Amygdala (tissue), 56 donors: ENCODE data around the gene FADS2.

Experiments
- DNase-seq, 56 donors: peaks; one replicate each; lab custom pipeline; 2025; lab: John Stamatoyannopoulos, UW

FADS2 gene

DNA sequence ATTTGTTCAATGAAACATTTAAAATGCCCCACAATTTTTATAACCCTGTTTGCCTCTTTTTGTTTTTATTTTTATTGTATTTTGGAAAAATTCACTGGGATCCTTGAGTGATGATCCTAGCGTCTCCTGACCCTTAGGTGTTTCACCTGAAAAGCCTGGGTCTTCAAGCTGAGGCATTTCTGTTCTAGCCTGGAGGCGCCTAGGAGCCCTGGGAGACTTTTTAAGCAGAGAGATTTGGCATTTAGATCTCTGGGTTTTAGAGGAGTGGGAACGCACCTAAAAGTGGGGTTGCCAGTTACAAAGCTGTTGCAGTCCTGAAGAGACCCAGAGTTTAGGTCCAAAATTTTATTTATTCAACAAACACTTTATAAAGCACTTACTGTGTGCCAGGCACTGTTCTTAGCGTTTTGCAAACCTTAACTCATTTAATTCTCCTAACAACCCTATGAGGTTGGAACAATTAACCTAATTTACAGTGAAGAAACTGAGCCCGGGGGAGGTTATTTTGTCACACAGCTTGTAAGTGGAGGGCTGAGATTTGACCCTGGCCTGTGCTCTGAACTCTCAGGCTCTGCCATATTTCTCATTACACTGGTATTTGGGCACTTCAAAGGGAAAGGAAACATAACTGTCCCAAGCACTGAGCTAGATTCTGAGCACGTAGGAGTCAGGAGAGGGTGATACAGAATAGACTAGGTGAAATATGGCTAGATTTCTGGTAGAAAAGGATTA lies 10.5 kb upstream of the FADS2 start:
- DNase-seq: no peak

DNA sequence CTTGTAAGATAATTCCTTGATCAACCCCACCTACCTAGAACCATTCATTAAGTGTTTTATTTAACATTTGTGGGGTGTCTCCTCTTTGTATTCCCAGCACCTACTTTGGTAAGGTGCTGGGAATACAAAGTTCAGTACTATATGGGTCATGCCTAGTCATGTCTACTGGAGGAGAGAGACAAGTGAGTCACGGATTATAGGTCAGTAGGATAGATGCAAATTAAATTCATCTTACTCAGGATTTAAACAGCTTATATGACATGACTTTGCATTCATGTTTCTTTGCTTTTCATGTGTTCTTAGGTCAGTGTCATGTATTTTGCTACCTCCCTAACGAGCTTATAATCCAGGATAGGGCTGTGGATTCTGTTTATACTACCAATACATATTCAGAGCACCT lies 7.9 kb upstream of the FADS2 start:
- DNase-seq: no peak

- DNase-seq: peak in 11 of 56 donors; percentile 35 to 72 (median 52)
These were observed 1.1 kb upstream of the FADS2 start for GRCh38 chr11:61826930-61827570.

DNA sequence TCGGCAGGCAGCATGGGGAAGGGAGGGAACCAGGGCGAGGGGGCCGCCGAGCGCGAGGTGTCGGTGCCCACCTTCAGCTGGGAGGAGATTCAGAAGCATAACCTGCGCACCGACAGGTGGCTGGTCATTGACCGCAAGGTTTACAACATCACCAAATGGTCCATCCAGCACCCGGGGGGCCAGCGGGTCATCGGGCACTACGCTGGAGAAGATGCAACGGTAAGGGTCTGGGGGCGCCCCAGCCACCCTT lies 204 bp downstream of the FADS2 start:
- no peak for DNase-seq

- DNase-seq: peak in 31 of 56 donors; percentile 14 to 66 (median 42)
These were observed 718 bp downstream of the FADS2 start for GRCh38 chr11:61828629-61829407.

- DNase-seq: no peak
These were observed 1.7 kb downstream of the FADS2 start for GRCh38 chr11:61829806-61830205.

- DNase-seq: peak in 1 of 56 donors; percentile 2
These were observed 2.4 kb downstream of the FADS2 start for GRCh38 chr11:61830237-61831105.

- DNase-seq: no peak
These were observed 4.1 kb downstream of the FADS2 start for GRCh38 chr11:61832207-61832606.

DNA sequence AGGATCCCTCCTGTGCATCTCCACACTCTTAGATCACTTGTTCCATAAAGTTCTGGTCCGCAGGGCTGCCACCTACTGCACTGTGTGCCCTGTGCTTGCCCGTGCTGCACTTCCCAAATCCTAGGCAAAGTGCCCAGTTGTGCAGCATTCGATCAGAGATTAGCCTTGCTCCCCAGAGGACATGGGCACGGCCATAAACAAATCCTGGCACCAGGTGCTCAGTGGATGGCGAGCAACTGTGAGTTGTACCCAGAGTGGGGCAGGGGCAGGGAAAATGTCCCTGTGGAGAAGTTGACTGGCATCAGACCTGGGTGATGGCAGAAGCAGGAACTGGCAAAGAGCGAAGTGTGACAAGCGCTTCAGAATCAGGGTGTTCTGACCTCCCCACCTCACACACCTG lies 4.7 kb downstream of the FADS2 start:
- DNase-seq: no peak

DNA sequence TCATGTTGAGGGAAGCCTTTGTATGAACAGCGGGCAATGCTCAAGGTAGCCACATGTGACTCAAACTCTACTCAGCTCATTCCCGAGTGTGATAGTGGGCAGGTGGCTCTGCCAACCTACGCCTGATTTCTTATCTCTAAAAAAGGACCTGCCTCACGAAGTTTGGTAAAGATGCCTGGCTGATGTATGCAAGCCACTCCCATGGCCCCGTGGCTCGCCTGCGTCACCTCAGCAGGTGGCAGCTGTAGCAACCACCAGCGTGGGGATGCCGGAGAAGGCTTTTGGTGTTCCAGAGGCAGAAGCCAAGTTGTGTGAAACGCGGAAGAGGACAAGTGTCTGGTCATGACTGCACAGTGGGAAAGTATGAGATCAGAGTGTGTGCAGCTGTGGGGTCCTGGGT lies 5.4 kb downstream of the FADS2 start:
- DNase-seq: peak in 5 of 56 donors; percentile 7 to 28 (median 18)

GRCh38 chr11:61833926-61834277 lies 5.8 kb downstream of the FADS2 start:
- no peak for DNase-seq

GRCh38 chr11:61834278-61835048 lies 6.4 kb downstream of the FADS2 start:
- peak in 29 of 56 donors; percentile 12 to 58 (median 41) for DNase-seq

- DNase-seq: no peak
These were observed 8.1 kb downstream of the FADS2 start for GRCh38 chr11:61836193-61836592.

DNA sequence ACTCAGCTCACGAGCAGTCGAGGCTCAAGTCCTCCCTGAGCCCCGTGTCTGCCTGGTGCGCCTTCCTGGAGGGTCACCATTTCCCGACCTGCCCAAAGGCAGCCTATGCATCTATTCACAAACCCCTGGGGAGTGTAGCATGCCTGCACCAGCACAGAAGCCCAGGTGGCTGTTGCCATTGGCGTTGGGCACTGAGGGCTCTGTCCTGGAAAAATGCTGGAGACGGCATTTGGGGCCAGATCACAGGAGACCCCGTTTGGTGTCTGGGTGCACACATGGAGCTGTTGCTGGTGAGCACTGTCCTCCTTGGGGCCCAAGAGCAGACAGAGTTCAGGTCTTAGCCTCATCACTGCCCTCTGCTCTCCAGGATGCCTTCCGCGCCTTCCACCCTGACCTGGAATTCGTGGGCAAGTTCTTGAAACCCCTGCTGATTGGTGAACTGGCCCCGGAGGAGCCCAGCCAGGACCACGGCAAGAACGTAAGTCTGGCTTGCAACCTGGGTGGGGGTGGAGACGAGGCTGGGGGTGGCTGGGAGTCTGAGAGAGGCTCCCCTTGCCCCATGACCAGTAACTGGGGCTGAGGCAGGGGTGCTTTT lies 9.4 kb downstream of the FADS2 start:
- DNase-seq: no peak

DNA sequence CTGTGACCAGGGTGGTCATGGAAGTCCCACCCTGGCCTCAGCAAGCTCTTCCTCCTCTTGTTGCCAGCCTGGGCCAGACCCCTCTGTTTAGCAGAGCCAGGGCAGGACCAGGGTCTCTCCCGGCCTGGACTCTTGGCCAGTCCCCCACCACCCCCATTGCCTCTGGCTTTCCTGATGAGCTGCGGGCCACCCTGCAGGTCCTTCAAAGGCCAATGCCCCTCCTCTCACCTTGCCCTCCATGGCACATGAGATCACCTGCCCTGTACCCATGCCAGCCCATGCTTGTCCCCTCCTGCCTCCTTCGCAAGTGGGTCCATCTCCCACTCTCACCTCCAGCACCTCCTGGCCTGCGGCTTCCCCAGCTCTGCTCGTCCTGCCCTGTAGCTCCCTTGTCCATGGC lies 10.4 kb downstream of the FADS2 start:
- no peak for DNase-seq

DNA sequence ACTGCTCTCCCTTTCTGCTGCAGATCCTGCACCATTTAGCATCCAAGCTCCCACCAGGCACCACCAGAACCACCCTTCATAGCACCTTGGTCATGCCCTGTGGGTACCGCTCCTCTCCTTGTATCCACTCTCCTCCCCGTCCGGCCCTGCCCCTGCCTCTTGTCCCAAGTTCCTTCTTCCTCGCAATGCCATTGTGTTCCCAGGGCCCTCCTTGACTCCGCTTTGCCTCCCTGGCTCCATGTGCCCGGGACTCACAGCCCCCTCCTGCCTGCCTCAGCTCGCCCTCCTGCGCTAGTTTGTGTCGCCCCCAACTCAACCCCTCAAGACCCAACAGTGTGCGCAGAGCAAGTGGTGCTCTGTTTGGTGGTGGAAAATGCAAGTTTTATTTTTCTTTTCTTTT lies 10.8 kb downstream of the FADS2 start:
- DNase-seq: no peak

DNA sequence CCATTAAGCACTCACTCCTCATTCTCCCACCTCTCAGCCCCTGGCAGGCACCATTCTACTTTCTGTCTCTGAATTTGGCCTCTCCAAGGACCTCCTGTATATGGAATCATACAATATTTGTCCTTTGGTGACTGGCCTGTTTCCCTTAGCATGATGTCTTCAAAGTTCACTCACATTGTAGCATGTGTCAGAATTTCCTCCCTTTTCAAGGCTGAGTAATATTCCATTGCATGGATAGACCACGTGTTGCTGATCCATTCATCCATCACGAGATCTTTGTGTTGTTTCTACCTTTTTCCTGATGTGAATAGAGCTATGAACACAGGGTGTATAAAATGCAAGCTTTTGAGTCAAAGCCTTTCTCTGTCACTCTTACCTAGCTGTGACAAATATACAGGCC lies 11.6 kb downstream of the FADS2 start:
- no peak for DNase-seq

DNA sequence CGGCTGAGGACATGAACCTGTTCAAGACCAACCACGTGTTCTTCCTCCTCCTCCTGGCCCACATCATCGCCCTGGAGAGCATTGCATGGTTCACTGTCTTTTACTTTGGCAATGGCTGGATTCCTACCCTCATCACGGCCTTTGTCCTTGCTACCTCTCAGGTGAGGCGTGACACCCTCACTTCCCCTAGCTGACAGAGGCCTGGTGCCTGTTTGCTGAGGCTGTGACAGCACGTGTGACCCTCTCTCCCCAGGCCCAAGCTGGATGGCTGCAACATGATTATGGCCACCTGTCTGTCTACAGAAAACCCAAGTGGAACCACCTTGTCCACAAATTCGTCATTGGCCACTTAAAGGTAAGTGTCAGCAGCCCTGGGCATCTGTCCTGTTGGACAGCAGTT lies 12.3 kb downstream of the FADS2 start:
- DNase-seq: no peak

DNA sequence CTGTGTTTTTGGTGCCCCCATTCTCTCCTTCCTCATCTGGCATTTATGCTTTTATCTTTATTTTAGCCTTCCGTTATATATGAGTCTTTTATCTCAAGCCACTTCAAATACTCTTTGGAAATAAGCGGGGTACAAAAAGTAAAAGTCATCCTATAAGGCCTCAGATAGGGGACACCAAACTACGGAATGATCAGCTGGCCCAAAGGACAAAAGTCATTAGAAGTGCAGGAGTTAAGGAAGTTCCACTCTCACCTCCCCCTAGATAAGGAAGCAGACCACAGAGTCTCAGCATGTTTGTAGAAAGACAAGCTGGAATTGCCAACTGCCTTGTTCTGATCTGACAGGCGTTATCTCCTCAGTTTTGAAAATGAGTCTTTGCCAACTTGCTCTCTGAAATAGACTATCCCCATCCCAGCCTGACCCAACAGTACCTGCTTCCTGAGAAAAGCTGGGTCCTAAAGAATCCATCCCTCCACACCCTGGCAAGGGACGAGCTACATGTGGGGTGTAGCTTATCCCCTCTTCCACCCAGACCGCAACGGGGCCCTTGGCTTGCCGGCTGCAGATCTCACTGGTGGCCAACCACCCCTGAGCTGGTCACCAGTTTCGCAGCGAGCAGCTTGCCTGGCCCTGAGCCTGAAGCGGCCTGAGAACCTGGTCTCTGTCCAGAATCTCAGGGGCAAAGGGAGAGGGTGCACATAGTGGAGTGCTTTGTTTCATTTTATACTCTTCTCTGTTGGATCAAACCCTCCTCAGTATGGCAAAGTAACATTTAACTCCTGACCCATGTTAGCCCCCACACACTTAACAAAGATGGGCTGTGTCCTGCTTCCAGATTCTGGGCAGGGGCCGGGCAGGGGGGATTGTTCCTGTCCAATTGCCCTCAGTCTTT lies 13.8 kb downstream of the FADS2 start:
- DNase-seq: peak in 32 of 56 donors; percentile 11 to 73 (median 44)
